Adrenal gland (tissue), 12 donors: Measurements from ENCODE around the gene CMBL. TPM values are rescaled to one million over a fixed set of nuclear protein-coding genes. Genes with fewer than 3 reads are reported as not detected.

ENCODE experiments used
- DNase-seq, 7 donors: peaks; one replicate each; pipeline ENCODE4 v3.0.0-alpha.2; 2019 to 2020
- H3K27ac ChIP-seq, 5 donors: fragments of 200-600 bp; sonication (generic) in 4 of 5; 1 replicate in 3 of 5; 2 replicates in 2 of 5; pipeline versions ENCODE4 v1.5.1 to v1.8.0; 2016 to 2020; ENCODE audit warnings: mild to moderate bottlenecking in 1 of 5
- H3K27me3 ChIP-seq: fragments of 200-600 bp; 2 replicates; pipeline ENCODE4 v1.8.0; 2021
- H3K36me3 ChIP-seq, 2 donors: fragments of 200-600 bp; replicated peaks in 1 of 2; 1 replicate in 1 of 2; 2 replicates in 1 of 2; pipeline versions ENCODE4 v1.5.1 to v1.8.0; 2018 to 2022
- H3K4me1 ChIP-seq, 2 donors: fragments of 200-600 bp; replicated peaks in 1 of 2; 1 replicate in 1 of 2; 2 replicates in 1 of 2; pipeline versions ENCODE4 v1.5.1 to v1.8.0; 2018 to 2021
- H3K4me3 ChIP-seq, 4 donors: fragments of 200-600 bp; sonication (generic) in 3 of 4; one replicate each; pipeline ENCODE4 v1.5.1; 2016 to 2018
- H3K9me3 ChIP-seq, 3 donors: fragments of 200-600 bp; sonication (generic) in 1 of 3; replicated peaks in 1 of 3; 1 replicate in 2 of 3; 2 replicates in 1 of 3; pipeline versions ENCODE4 v1.5.1 to v1.8.0; 2016 to 2021
- CTCF ChIP-seq, 6 experiments: fragments of 450-650 bp in 4 of 6; fragments of 200-600 bp in 2 of 6; sonication (generic) in 1 of 6; IDR thresholded peaks; 1 replicate in 5 of 6; 2 replicates in 1 of 6; pipeline versions ENCODE4 v1.5.1 to v1.8.0; 2016 to 2021; ENCODE audit warnings: antibody characterized with exemption in 6 of 6, mild to moderate bottlenecking in 2 of 6, moderate library complexity in 1 of 6
- POLR2A ChIP-seq, 2 donors: fragments of 450-650 bp; IDR thresholded peaks; one replicate each; pipeline ENCODE4 v1.6.1; 2017; ENCODE audit warnings: antibody characterized with exemption in 2 of 2, mild to moderate bottlenecking in 2 of 2, moderate library complexity in 1 of 2
- WGBS, 4 donors: extraction: QIAGEN DNeasy Blood & Tissue Kit in 2 of 4; methylation state at CpG; one replicate each; pipeline versions ENCODE4 v1.1.5 to v1.1.7; 2013 to 2017; 5-methylcytosine and 5-hydroxymethylcytosine counted together
- intact Hi-C, 2 donors: fragments of 100-400 bp; cut with DNase I; formaldehyde crosslinking; loops; one replicate each; pipeline versions ENCODE4 v1.14.1 to v1.15.0; 2022 to 2023
- polyA plus RNA-seq, 3 donors: library from polyadenylated mRNA; stranded (reverse); fragments of 200-250 nt in 2 of 3; fragments of 350-450 nt in 1 of 3; fragmentation: Illumina TruSeq in 1 of 3; extraction: RNeasy Lipid Tissue Mini Kit (QIAGEN cat#74804) in 1 of 3; gene quantifications; one replicate each; pipeline ENCODE4 v1.2.3, GENCODE V29; 2013 to 2014
- total RNA-seq, 9 donors: library from RNA; depleted of rRNA in 4 of 9; stranded (reverse); fragments of >200 nt in 4 of 9; fragments of 120-200 nt in 1 of 9; fragmentation: NEBNext Ultra II Directional in 1 of 9; extraction: Animal tissue kit (Norgen Biotek cat#: 25700) in 1 of 9; gene quantifications; one replicate each; pipeline versions ENCODE4 v1.1.0 to v1.2.4, GENCODE V29; 2013 to 2023
- donor health status: healthy with polysubstance abuse.
- donor health status: Bipolar disorder and iron deficiency.
- donor health status: DM: yes; HTN: yes; CAD: no.
- donor health status: DM: no; HTN: no; CAD: no.
- donor health status: DM: no; HTN: no; CAD: no.
- donor health status: DM: yes; HTN: yes; CAD: no.

CMBL gene
- total and polyA plus RNA-seq, 12 donors = 14.9 to 87.7 (median 28.9) TPM

- TF ChIP-seq POLR2A (IDR thresholded peaks at IDR 0.05) = peak in 1 of 2 donors; percentile 22
- TF ChIP-seq CTCF (IDR thresholded peaks at IDR 0.05) = no peak
- Histone ChIP-seq H3K27me3 (no peaks in the 10 kb centered on the region), H3K27ac (peak overlapping the region; percentile 58 to 98 (median 97)), H3K4me3 (peak overlapping the region; percentile 88 to 100 (median 92)), H3K36me3 (no peaks in the 10 kb centered on the region), H3K9me3 (no peaks in the 10 kb centered on the region), H3K4me1 (peaks cover 7 to 40% of the 10 kb centered on the region in 2 donors)
- WGBS, 4 donors = 0 to 1% (median 1%) methylated on average over 32 to 53 of the region's 54 CpGs
- peak; percentile 29 to 70 (median 48) for DNase-seq
- intact Hi-C loops = loop anchor here in 1 of 2 donors (10.0 kb wide), 1 partner anchor 71 kb away; no protein-coding TSS in a partner anchor
These were observed 46.6 kb upstream of the CMBL start for GRCh38 chr5:10354048-10354872.

GRCh38 chr5:10353241-10354047 lies 45.7 kb upstream of the CMBL start, which contains the start of gene MARCHF6:
Gene MARCHF6, plus strand, starts transcription at chr5:10353695. Its CDS starts 204 bp downstream, at chr5:10353899.
- peak in 1 of 6 experiments; percentile 10 for TF ChIP-seq CTCF (IDR thresholded peaks at IDR 0.05)
- peak; percentile 85 to 94 for TF ChIP-seq POLR2A (IDR thresholded peaks at IDR 0.05)
- peaks cover 7 to 40% of the 10 kb centered on the region in 2 donors for H3K4me1 ChIP-seq
- WGBS, 4 donors = 0 to 1% (median 1%) methylated on average over 18 to 92 of the region's 92 CpGs

GRCh38 chr5:10352430-10353240 lies 44.9 kb upstream of the CMBL start:
- H3K27me3 ChIP-seq = no peaks in the 10 kb centered on the region
- DNase-seq = peak in 2 of 7 donors; percentile 26 to 31
- H3K27ac ChIP-seq = peak overlapping the region; percentile 58 to 98 (median 97)
- peaks cover 7 to 34% of the 10 kb centered on the region in 2 donors for H3K4me1 ChIP-seq
- TF ChIP-seq POLR2A (IDR thresholded peaks at IDR 0.05) (no peak), CTCF (IDR thresholded peaks at IDR 0.05) (no peak)
- H3K36me3 ChIP-seq = no peaks in the 10 kb centered on the region
- H3K9me3 ChIP-seq = no peaks in the 10 kb centered on the region
- intact Hi-C loops = loop anchor here in 1 of 2 donors (10.0 kb wide), 1 partner anchor 72 kb away; no protein-coding TSS in a partner anchor
- WGBS, 4 donors = 22 to 23% (median 23%) methylated on average over 19 of the region's 19 CpGs
- peak overlapping the region; percentile 40 to 100 (median 91) for H3K4me3 ChIP-seq

More at GRCh38 chr5:10353241-10354047, 45.7 kb upstream of the CMBL start, which contains the start of gene MARCHF6:
- peak within 1 kb of the TSS; percentile 88 to 100 (median 92) for H3K4me3 ChIP-seq
- DNase-seq = peak; percentile 93 to 97 (median 96)
- H3K27me3 ChIP-seq = no peaks in the 10 kb centered on the region
- no peaks in the 10 kb centered on the region for H3K9me3 ChIP-seq
- peak within 1 kb of the TSS; percentile 58 to 98 (median 97) for H3K27ac ChIP-seq
- intact Hi-C loops = loop anchor here in 1 of 2 donors (10.0 kb wide), 1 partner anchor 71 kb away; no protein-coding TSS in a partner anchor
- no peaks in the 10 kb centered on the region for H3K36me3 ChIP-seq
